AG10803 (cell line): ENCODE data around the gene STAMBPL1.
"Not testable (repeated sequence)": the region's sequence is repeated elsewhere in the genome, so short reads cannot be mapped to it uniquely, and the experiment has no call there.

Experiments used
- DNase-seq: peaks from one replicate; pipeline ENCODE4 v3.0.0; 2010; ENCODE audit warnings: low read depth
- H3K4me3 ChIP-seq: 2 replicates; pipeline ENCODE4 v1.5.1; 2011; ENCODE audit warnings: mild to moderate bottlenecking, low read length, control low read depth
- CTCF ChIP-seq: conservative IDR thresholded peaks from 2 replicates; pipeline ENCODE4 v1.5.1; 2011; ENCODE audit warnings: mild to moderate bottlenecking, low read length, control low read depth, inconsistent platforms

The STAMBPL1 gene

GRCh38 chr10:88835096-88835909 lies 44.7 kb upstream of the STAMBPL1 start:
- DNase-seq = peak; percentile 84
- no peak overlapping the region for H3K4me3 ChIP-seq
- TF ChIP-seq CTCF = peak; percentile 94

GRCh38 chr10:88835910-88836221 lies 44.2 kb upstream of the STAMBPL1 start:
- H3K4me3 ChIP-seq = no peak overlapping the region
- DNase-seq = no peak
- TF ChIP-seq CTCF = no peak

GRCh38 chr10:88837632-88838031 lies 42.4 kb upstream of the STAMBPL1 start:
- DNase-seq = not testable (repeated sequence)

GRCh38 chr10:88838766-88839350 lies 41.2 kb upstream of the STAMBPL1 start:
- no peak for TF ChIP-seq CTCF
- DNase-seq = no peak

More at GRCh38 chr10:88837632-88838031, 42.4 kb upstream of the STAMBPL1 start:
- not testable (repeated sequence) for H3K4me3 ChIP-seq

GRCh38 chr10:88840104-88840503 lies 39.9 kb upstream of the STAMBPL1 start:
- TF ChIP-seq CTCF = no peak
- H3K4me3 ChIP-seq = no peak overlapping the region
- DNase-seq = no peak

More at GRCh38 chr10:88838766-88839350, 41.2 kb upstream of the STAMBPL1 start:
- H3K4me3 ChIP-seq = no peak overlapping the region

GRCh38 chr10:88840881-88841280 lies 39.2 kb upstream of the STAMBPL1 start:
- no peak for TF ChIP-seq CTCF
- no peak overlapping the region for H3K4me3 ChIP-seq
- DNase-seq = no peak

- no peak for TF ChIP-seq CTCF
- DNase-seq = no peak
- no peak overlapping the region for H3K4me3 ChIP-seq
These were observed 38.5 kb upstream of the STAMBPL1 start for GRCh38 chr10:88841316-88842111.
